ENCODE data around the gene VPS4A. TPM values are rescaled to one million over a fixed set of nuclear protein-coding genes. Genes with fewer than 3 reads are reported as not detected.

The VPS4A gene
- total RNA-seq, 3 donors from 2014 or later = 35.9 to 39.6 (median 36.3) TPM

DNA sequence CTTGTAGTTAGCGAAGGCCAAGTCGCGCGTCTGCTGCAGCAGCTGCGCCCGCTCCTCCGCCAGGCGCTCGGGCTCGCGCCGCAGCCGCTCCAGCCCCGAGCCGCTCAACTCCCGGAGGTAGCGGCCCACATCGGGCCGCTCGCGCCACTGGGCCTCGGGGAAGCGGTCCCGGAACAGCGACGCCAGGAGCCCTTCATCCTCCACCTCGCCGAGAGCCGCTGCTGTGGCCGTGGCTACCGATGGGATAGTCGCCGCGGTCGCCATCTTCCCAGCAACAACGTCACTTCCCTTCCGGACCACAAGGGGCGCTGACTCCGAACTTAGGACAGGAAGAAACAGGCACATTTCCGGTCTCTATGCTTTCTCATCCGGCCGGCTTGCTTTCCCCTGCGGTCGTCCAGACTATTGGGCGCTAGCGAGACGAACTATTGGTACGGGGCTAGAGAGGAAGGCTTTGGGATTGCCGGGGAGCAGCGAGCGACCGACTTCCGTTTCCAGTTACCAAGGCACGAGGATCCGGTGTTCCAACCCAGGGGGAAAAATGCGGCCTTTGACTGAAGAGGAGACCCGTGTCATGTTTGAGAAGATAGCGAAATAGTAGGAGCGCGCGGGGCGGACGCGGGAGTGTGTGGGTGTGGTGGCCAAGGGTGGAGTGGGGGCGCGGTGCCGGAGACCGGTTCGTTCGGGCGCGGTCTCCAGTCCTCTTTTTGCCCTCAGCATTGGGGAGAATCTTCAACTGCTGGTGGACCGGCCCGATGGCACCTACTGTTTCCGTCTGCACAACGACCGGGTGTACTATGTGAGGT lies 28.3 kb downstream of the VPS4A start, which contains the start of the genes COG8 and NIP7:
COG8 (minus strand) TSS at position 276 of the 806 bp plus-strand sequence; CDS start at position 264, 12 bp downstream.
NIP7 (plus strand) TSS at position 484 of the 806 bp plus-strand sequence; CDS start at position 542, 58 bp downstream.
- H3K36me3 ChIP-seq (ENCODE audit: low read depth) = no peaks in the 10 kb centered on the region
- DNase-seq (peak; percentile 94 to 97 (median 96)), ATAC-seq (peak; percentile 98)
- H3K9me3 ChIP-seq = no peaks in the 10 kb centered on the region
- peaks cover 23% of the 10 kb centered on the region for H3K4me1 ChIP-seq (ENCODE audit: low read depth)
- intact Hi-C loops (cut with DNase I, micrococcal nuclease) = no loop called here
- TF ChIP-seq, protein P1, sequence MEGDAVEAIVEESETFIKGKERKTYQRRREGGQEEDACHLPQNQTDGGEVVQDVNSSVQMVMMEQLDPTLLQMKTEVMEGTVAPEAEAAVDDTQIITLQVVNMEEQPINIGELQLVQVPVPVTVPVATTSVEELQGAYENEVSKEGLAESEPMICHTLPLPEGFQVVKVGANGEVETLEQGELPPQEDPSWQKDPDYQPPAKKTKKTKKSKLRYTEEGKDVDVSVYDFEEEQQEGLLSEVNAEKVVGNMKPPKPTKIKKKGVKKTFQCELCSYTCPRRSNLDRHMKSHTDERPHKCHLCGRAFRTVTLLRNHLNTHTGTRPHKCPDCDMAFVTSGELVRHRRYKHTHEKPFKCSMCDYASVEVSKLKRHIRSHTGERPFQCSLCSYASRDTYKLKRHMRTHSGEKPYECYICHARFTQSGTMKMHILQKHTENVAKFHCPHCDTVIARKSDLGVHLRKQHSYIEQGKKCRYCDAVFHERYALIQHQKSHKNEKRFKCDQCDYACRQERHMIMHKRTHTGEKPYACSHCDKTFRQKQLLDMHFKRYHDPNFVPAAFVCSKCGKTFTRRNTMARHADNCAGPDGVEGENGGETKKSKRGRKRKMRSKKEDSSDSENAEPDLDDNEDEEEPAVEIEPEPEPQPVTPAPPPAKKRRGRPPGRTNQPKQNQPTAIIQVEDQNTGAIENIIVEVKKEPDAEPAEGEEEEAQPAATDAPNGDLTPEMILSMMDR (IDR thresholded peaks at IDR 0.05) = peak; percentile 84
- H3K4me3 ChIP-seq = peak within 1 kb of the TSS; percentile 92

GRCh38 chr16:69340095-69340644 lies 29.0 kb downstream of the VPS4A start:
- intact Hi-C loops (cut with DNase I, micrococcal nuclease) = no loop called here
- Histone ChIP-seq H3K4me1 (ENCODE audit: low read depth) (peaks cover 23% of the 10 kb centered on the region), H3K4me3 (peak overlapping the region; percentile 92), H3K36me3 (ENCODE audit: low read depth) (no peaks in the 10 kb centered on the region), H3K9me3 (no peaks in the 10 kb centered on the region)
- TF ChIP-seq, protein P1 (IDR thresholded peaks at IDR 0.05) = no peak
- ATAC-seq (no peak), DNase-seq (no peak)

DNA sequence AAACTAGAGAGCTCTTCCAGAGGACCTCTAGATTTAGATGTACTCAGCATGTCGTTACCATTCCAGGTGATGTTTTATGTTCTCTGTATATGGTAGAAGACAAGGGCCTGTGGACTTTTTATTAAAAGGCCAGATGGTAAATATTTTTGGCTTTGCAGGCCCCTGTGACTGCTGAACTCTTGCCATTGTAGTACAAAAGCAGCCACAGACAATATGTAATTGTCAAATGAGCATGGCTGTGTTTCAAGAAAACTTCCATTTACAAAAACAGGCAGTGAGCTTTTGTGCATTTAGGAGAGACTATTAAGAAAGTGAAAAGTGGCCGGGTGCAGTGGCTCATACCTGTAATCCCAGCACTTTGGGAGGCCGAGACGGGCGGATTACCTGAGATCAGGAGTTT lies 33.0 kb downstream of the VPS4A start:
- intact Hi-C loops (cut with DNase I, micrococcal nuclease) = no loop called here
- H3K4me1 ChIP-seq (ENCODE audit: low read depth) = peaks cover 9% of the 10 kb centered on the region
- no peaks in the 10 kb centered on the region for H3K36me3 ChIP-seq (ENCODE audit: low read depth)
- H3K9me3 ChIP-seq = no peaks in the 10 kb centered on the region
- ATAC-seq (no peak), DNase-seq (no peak)
- TF ChIP-seq, protein P1 (IDR thresholded peaks at IDR 0.05) = no peak
- no peak overlapping the region for H3K4me3 ChIP-seq

GRCh38 chr16:69345923-69346322 lies 34.8 kb downstream of the VPS4A start:
- H3K36me3 ChIP-seq (ENCODE audit: low read depth) = no peaks in the 10 kb centered on the region
- H3K4me1 ChIP-seq (ENCODE audit: low read depth) = peaks cover under 1% of the 10 kb centered on the region
- ATAC-seq = no peak
- H3K9me3 ChIP-seq = no peaks in the 10 kb centered on the region
- intact Hi-C loops (cut with DNase I, micrococcal nuclease) = no loop called here
- DNase-seq = no peak
- TF ChIP-seq, protein P1 (IDR thresholded peaks at IDR 0.05) = no peak
- no peak overlapping the region for H3K4me3 ChIP-seq

- TF ChIP-seq, protein P1 (IDR thresholded peaks at IDR 0.05) = no peak
- Histone ChIP-seq H3K4me1 (ENCODE audit: low read depth) (no peaks in the 10 kb centered on the region), H3K4me3 (no peak overlapping the region), H3K36me3 (ENCODE audit: low read depth) (no peaks in the 10 kb centered on the region), H3K9me3 (no peaks in the 10 kb centered on the region)
- ATAC-seq = no peak
- no peak for DNase-seq
- intact Hi-C loops (cut with DNase I, micrococcal nuclease) = no loop called here
Measured at GRCh38 chr16:69346683-69347082, 35.5 kb downstream of the VPS4A start.

Measured in mucosa of descending colon (tissue), 3 donors.